Measurements from ENCODE around the gene HLCS.

DNA sequence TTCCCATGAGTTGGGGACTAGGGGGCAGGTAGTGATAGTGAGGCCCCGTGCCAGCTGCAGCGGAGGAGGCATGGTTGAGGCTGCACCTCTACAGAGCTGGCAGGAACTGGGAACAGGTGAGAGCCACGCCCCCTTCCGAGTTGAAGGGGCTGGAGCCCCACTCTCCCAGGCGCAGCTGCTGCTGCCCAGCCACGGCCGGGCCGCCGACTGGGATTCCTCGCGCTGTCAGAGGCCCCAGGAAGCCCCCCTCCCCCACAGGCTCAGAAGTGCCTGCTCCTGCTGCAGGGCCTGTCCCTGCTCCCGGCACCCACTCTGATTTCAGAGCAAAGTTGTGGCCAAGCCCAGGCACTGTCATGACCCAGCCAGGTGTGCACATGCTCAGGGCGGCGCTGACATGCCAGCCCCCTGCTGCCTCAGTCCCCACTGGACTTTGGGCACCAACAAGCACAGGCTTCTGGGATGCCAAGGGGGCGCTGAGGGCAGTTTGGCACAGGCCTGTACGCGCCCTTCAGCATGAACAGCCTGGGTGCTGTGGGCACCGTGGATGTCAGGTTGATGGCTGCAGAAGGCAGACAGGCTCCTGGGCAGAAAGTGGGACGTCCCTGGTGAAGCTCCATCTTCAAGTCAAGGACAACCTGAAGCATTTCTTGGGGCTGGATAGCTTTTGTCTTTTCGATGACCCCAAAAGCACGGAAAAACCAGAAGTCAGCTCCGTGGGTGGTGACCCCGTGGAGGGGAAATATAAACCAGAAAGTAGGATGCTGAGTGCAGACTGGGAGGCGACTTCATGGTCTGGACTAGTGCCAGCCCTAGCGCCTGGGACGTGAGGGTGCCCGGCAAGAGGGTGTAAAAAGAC is 146.1 kb downstream of the HLCS start:
- TF ChIP-seq CTCF (IDR thresholded peaks at IDR 0.05), result no peak
- TF ChIP-seq EZH2 (IDR thresholded peaks at IDR 0.05), result no peak
